GM21723 (cell line): Measurements from ENCODE around the gene POLD4.
"Not testable (repeated sequence)": the region's sequence is repeated elsewhere in the genome, so short reads cannot be mapped to it uniquely, and the experiment has no call there.

ENCODE experiments used
- ATAC-seq: cut with Tn5 transposase; IDR thresholded peaks from one replicate; pipeline ENCODE4 v1.9.1; 2021; ENCODE audit warnings: mild to moderate bottlenecking, moderate library complexity; ENCODE audit not compliant: unreplicated experiment

POLD4 gene

DNA sequence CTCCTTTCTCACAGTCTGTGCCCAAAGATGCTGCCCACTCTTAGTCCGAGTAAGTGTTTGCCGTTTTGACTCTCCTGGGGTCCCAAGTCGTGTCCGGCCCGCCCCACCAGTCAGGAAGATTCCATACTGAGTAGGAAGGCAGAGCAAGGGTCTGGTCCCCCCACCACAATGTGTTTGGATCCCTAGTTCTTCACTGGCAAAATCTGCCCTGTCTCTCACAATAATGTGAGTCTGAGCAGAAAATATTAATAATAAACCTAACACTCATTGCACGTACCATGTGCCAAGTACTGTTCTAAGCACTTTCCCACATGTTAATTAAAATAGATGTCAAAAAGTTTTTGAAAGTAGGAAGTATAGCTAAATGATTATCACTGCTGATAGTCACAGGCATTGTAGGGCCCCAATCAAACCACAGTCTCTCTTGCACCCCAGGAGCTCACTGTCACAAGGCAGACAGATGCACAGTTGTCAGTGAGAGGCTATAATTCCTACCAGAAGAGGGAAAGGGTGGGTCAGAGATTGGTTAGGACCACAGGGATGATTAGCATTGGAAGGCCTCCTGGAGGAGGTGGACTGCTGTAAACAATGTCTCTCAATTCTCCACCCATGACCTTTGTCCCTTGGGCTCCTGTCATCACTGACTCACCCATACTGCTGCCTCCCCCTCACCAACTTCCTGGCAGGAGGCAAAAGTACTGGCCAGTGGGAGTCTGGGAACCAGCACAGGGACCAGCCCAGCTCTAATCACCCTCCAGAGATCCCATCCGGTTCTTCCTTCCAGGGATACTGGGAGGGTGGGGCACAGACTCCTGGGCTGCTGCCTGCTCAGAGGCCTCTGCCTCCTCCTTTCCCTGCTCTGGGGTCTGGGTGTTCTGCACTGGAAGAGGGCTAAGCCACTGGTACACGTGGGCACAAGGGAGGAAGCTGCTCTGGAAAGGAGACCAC lies 1.0 kb upstream of the POLD4 start:
- no peak for ATAC-seq

DNA sequence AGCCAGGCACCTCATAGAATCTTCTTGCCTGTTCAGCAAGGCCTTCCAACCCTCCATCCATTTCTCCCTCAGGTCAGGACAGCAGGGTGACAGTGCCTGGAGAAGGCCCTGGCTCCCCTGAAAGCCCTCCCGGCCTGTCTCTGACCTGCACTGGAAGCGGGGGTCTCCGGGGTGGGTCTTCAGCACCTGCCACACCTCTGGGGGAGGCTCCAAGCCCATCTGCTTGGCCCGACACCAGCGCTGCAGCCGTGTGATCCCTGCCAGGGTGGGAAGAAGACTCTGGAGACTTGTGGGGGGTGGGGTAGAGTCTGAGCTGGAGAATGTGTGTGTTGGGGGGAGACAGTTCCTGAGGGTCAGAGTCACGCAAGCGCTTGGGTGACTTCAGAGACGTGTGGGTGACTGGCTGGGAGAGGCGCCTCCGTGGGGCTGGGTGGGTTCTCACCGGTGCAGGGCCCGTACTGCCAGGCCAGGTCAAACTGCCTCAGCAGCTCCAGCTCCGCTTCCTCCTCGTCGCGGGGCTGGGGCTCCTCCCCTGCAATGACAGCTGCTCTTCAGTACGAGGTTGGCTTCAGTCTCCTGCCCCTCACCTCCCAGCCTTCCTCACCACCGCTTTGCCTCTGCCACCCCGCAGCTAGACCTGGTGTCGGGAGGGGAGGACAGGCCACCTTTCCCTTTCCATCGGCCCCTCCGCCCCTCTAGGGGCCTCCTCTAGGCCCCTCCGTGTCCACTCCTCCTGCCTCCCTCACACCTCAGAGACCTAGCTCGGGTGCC lies 615 bp downstream of the POLD4 start:
- peak; percentile 9 for ATAC-seq

DNA sequence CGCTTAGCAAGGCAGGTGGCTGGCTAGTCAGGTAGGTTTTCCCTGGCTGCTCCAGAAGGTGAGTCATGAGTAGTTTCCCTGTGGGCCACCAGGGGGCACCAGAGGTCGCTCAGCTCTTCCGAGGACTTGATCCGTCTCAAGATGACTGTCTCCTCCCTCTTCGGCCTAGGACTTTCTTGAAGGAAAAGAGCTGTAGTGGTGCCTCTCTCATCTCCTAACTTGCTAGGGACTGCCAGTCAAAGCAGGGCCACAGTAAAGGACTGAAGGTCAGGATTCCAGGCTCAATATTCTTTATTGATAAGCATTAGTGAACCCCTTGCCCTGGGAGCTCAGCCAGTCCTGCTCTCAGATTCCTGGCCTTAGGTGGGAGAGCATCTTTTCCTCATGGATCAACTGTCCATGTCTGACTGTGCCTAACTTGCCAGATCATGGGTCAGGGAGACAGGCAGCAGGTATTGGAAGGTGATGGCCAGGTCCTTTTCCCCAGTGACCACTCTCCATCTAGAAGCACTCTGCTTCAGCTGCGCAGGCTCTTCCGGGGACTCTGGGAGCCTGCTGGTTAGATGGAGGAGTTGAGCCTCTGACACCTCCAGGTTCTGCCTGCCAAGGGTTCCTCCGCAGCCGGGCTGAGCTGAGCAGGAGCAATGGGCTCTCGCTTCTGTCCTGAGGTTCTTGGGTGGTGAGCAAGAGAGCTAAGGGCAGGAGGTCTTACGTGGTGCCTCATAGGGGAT lies 1.9 kb downstream of the POLD4 start:
- no peak for ATAC-seq

DNA sequence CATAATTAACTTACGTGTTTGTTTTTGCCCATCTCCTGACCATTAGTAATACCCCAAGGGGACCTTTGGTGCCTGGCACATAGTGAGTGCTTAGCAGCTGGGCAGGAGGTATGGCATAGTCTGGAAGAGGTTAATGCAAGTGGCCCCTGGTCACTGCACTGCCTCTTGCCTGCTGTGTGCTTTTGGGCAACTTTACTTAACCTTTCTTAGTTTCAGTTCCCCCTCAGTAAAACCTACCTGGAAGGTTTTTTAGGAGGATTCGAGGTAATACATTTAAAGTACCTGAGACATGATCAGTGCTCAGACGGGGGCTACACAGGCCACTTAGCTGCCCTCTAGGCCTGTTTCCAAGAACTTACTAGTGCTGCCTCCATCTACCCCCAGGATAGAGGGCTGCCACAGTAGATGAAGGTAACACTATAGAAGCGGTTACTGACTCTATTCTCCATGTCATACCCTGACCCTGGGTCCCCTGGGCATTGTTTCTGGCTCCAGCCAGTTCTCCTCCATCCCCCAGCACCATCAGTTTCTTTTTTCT lies 3.3 kb downstream of the POLD4 start:
- ATAC-seq, result no peak

DNA sequence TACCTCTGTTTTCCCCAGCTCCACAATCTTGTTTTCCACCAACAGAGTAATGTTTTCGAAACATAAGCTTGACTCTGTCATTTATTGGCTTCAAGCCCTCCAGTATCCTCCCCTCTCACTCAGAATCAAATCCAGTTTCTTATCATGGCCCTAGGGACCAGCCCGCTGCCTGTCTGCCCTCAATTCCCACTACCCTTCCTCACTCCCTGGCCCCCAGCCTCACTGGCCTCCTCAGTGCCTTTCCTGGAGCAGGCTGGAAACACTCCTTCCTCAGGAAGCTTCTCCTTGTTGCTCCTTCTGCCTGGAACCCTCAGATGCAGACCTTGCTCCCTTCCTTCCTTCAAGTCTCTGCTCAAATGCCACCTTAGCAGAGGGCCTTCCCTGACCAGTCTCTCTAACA lies 3.9 kb downstream of the POLD4 start:
- no peak for ATAC-seq

DNA sequence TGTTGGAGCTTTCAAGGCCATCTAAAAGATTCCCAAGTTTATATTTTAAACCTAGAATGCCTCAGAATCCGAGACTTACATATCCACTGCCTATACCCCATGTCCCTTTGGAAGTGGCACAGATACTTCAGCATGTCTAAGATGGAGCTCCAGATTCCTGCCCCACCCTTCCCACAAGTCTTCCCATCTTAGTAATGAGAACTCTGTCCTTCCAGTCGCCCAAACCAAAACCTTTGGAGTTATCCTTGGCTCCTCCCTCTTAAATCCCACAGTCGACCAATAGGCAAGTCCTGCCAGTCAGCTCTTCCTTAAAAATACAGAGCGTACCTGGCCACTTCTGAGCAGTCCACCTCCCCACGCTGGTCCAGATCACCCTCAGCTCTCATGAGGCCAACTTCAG lies 4.3 kb downstream of the POLD4 start:
- no peak for ATAC-seq

DNA sequence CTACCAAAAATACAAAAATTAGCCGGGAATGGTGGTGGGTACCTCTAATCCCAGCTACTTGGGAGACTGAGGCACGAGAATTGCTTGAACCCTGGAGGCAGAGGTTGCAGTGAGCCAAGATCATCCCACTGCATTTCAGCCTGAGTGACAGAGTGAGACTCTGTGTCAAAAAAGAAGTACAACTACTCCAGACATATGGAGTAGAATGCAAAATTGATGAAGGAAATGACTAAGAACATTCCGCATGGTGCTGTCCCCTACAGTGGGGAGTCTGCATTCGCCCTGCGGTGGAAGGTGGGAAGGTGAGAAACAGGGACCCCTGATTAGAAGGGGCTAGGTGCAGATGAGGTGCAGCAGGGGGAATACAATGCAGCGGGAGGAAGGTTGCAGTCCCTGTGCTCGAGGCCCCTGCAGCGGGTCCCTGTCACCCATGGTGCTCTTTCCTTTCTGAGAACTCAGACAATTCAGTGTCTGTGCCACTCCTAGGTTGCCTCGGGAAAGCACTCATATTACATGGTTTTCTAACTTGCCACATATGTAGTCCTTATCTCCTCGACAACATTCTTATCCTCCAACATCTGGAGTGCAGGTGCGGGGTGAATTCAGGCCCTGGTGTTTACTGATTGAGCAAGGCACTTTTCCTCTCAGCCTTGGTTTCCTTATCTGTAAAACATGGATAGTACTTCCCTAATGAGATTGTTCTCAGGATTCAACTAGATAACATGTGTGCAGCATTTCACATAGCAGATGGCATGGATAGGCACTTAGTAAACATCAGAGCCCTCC lies 5.2 kb downstream of the POLD4 start:
- no peak for ATAC-seq

DNA sequence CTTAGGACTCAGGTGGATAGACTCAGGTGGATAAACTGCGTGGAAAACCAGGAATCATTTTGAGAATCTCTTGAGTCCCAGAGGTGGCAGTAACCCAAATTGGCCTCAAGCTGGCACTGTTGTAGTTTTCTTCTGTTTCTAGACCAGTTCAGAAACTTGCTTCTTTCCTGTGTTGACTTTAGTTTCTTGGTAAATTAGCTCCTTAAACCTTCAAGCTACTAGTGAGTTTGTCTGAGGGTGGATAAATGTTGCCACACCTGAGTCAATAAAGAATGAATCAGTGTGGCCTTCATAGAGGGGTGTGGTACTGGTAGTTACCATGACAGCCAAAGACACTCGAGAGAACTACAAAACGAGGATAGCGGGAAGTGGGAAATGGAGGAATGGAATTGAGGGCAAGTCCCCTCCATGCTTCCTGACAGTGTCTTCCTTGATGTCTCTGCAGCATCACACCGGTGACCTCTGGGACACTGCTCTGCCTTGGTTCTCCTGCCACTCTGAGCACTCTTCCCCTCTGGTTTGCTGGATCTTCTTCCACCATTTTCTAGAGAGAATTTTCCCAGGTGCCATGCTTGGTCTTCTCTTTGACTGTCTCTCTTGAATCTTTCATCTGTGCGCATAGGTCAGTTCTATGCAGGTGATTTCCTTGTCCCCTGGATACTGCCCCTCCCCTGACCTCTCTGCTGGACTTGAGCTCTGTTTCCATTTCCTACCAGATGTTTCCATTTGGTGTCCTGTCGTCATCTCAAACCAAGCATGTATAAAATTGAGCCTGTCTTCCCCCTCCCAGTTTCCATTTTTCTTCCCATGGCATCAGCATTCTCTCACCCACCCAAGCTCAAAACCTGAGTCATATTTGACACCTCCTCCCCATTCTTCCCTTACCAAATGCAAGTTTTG lies 7.2 kb downstream of the POLD4 start:
- no peak for ATAC-seq

DNA sequence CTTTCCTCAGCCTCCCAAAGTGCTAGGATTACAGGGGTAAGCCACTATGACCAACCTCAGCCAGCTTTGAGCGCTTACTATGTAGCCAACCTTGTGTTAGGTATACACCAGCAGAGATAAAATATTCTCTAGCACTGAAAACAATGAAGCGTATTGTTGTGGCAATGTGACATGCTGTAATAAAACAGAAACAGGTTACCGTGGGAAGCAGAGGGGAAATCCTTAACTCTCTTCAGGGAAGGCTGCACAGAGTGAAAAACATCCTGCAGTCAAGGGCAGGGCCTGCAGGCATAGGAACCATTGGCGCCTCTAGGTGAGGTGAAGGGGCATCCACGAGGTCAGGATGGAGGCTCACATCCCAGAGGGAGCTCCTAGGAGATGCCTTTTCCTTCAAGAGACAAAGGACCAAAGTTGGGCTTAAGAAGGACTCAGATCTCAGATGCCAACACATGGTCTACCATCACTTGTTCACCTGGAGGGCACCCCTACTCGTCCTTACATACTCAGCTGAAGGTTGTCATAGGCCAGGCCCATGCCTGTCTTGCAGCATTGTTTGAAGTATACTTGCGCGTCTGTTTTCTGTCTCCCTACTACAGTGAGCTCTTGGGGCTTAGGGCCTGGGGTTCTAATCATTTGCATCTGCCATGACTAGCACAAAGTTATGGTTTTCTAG lies 8.0 kb downstream of the POLD4 start:
- ATAC-seq, result no peak

DNA sequence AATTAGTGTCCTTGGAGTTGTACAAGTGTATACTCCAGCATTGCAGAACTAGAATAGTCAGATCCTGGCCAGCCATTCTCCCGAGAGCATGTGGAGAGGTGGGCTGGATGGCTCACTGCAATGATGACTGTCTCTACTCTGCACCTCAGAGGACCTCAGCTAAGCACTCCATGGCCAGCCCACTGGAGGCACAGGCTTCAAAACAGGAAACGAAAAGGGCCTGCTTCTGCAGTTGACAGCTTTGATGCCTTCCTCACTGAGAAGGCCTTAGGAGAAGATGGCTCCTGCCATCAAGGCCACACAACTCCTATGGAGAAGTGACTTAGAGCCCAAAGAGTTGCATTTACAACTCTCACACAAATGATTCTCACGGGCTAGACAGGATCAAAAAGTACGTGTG lies 9.1 kb downstream of the POLD4 start:
- ATAC-seq, result no peak

DNA sequence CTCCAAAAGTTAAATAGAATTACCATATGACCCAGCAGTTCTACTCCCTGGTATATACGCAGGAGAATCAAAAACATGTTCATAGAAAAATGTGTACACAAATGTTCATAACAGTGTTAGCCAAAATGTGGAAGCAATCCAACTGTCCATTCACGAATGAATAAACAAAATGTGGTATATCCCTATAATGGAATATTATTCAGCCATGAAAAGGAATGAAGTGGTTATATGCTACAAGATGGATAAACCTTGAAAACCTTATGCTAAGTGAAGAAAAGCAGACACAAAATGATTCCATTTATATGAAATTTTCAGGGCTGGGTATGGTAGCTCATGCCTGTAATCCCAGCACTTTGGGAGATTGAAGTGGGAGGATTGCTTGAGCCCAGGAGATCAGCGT lies 16.1 kb downstream of the POLD4 start:
- no peak for ATAC-seq

DNA sequence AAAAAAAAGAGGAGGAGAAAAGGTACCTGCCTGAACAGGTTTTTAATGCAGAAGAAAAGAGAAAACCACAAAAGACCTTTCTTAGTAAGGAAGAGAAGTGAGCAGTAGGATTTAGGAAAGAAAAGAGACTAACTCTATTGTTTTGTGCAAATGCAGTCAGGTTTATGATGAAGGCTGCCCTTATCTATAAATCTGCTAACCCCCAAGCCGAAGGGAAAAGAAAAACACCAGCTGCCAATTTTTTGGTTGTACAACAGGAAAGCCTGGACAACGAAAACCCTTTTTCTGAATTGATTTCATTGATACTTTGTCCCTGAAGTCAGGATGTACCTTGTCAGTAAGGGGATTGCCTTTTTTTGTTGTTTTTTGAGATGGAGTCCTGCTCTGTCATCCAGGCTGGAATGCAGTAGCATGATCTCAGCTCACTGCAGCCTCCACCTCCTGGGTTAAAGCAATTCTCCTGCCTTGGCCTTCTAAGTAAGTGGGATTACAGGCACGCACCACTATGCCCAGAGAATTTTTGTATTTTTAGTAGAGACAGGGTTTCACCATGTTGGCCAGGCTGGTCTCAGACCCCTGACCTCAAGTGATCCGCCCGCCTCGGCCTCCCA lies 21.2 kb downstream of the POLD4 start:
- ATAC-seq, result no peak

DNA sequence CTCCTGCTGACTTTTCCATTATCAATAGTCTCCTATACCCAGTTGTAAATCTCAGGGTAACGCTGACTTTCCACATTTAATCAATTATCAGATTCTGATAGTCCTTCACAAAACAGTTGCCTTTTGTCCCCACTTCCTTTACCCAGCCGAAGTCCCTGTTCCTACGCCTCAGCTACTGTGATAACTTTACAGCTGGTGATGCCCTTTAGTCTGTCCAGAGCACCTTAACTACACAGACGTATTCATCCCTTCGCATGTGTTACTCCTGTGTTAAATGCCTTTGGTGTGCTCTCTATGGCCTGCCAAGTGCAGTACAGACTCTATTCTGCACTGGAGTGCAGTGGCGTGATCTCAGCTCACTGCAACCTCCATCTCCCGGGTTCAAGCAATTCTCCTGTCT lies 29.8 kb downstream of the POLD4 start:
- ATAC-seq, result no peak

DNA sequence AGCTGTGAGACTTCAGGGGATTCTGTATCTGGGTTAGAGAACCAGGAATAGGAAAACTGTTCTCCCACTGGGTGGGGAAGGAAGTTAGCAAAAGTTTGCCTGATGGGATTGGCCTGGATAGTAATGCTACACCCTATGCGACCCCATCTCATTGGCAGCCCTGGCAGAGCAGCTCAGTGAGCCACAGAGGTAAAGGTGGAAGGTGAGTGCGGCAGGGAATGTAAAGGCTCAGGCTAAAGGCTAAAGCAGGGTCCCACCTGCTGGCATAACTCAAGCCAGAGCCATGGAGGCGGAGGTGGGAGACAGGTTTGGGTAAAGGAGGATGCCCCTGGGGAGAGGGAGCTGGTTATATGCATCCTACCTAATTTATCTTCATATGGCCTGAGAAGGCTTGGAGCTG lies 31.3 kb downstream of the POLD4 start:
- no peak for ATAC-seq

DNA sequence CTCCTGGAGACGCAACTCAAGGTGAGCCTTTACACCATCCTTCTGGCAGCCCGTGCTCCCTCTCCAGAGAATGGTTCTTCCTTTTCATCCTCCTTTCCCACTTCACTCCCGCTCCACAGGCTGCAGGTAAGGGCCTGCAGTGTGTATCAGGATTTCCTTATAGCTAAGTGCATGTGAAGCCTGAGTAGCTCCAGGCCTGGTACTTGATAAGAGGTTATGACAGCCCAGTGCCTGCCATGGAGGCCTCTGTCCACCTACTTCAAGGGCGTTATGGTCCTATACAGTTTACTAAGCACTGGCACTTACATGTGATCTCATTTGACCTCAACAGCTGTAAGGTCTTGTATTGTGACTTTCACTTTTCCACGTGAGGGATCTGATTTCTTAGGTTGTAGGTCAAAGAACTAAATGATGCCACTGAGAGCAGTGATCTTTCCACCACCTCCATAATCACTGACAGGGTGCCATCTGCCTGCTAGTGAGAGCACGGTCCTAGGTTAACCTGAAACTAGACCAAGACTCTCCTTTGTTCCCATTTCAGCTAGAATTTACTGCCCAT lies 32.0 kb downstream of the POLD4 start:
- no peak for ATAC-seq

DNA sequence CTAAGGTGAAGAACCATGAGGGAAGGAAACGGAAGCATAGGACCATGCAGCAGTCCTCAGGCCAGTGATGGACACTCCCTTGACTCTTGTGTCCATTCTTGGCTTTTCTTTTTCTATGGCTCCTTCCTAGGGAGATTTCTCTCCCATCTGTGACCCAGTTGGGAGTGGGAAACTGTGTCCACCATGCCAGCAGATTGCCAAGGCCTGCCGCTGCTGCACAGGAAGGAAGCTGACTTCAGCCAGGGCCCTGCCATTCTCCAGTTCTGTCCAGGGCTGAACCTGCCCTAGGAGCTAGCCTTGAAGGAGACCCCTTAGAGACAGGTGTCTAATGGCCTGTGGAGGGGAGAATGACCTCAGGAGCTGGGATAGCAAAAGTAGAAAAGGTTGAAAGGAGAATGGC lies 32.7 kb downstream of the POLD4 start:
- no peak for ATAC-seq

DNA sequence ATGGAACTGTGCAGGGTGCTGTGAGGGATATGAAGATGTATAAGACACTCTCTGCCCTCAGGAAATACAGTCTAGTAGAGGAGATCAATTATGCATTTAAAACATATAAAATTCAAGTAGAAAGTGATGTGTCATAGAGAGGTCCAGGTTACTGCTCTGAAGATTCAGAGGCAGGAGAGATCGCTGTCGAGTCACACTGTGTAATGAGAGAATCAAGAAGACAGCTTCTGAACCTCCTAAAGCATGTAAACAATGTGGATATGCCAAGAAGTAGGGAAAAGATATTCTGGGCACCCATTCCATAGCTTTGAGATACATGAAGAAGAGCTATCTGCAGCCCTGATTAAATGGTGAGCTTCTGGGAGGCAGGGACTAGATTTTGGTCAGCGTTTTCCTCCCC lies 33.3 kb downstream of the POLD4 start:
- ATAC-seq, result no peak

DNA sequence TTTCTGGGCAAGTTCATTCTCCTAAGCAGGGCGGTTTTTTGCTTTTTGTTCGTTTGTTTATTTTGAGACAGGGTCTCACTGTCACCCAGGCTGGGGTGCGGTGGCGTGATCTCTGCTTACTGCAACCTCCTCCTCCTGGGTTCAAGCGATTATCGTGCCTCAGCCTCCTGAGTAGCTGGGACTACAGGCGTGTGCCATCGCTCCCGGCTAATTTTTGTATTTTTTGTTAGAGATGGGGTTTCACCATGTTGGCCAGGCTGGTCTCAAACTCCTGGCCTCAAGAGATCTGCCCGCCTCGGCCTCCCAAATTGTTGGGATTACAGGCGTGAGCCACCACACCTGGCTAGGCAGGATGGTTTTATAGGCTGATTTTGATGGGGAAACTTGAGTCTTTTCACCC lies 34.5 kb downstream of the POLD4 start:
- not testable (repeated sequence) for ATAC-seq
